ENCODE results near the gene NFKBIE. TPM values are rescaled to one million over a fixed set of nuclear protein-coding genes. Genes with fewer than 3 reads are reported as not detected.

The NFKBIE gene
- total and polyA plus RNA-seq, 2 of the 13 experiments (the other 11 are each of a cell fraction or from before 2014, with no cell fraction given) = 6.7 to 14.5 TPM

- TF ChIP-seq IRF1 (CRISPR knock-in tag; IDR thresholded peaks at IDR 0.05; ENCODE audit: low read depth) (no peak; the same call in 1 of the 2 replicates), CSRNP2 (CRISPR knock-in tag; conservative IDR thresholded peaks at IDR 0.05; ENCODE audit: low read depth) (no peak), IKZF1 (IDR thresholded peaks at IDR 0.05) (no peak), BRD4 (CRISPR knock-in tag; IDR thresholded peaks at IDR 0.05) (peak; percentile 98), GTF3A (CRISPR knock-in tag; conservative IDR thresholded peaks at IDR 0.05) (peak; percentile 83; the same call in 1 of the 2 replicates), RFXAP (CRISPR knock-in tag; IDR thresholded peaks at IDR 0.05; ENCODE audit: borderline replicate concordance) (peak; percentile 95), STAG1 (CRISPR knock-in tag; IDR thresholded peaks at IDR 0.05) (peak; percentile 13; the same call in 1 of the 2 replicates), FOXO4 (CRISPR knock-in tag; conservative IDR thresholded peaks at IDR 0.05) (0 out of 2 replicates have a peak, but pooled peaks have one; percentile 58), HMGXB4 (CRISPR knock-in tag; IDR thresholded peaks at IDR 0.05; ENCODE audit: borderline replicate concordance in 1 of 2, low read depth in 1 of 2) (peak; percentile 100), ZNF703 (CRISPR knock-in tag; IDR thresholded peaks at IDR 0.05; ENCODE audit: borderline replicate concordance) (peak; percentile 90; the same call in 1 of the 2 replicates), XBP1 (CRISPR knock-in tag; IDR thresholded peaks at IDR 0.05) (0 out of 2 replicates have a peak, but pooled peaks have one; percentile 86), ZBTB38 (CRISPR knock-in tag; IDR thresholded peaks at IDR 0.05) (peak; percentile 91; the same call in 1 of the 2 replicates), ZNF776 (CRISPR knock-in tag; IDR thresholded peaks at IDR 0.05) (peak; percentile 79; the same call in 1 of the 2 replicates), ZFP36L1 (CRISPR knock-in tag; IDR thresholded peaks at IDR 0.05) (peak; percentile 96), ZIK1 (CRISPR knock-in tag; IDR thresholded peaks at IDR 0.05; ENCODE audit: borderline replicate concordance, low read depth) (peak; percentile 88; the same call in 1 of the 2 replicates), NRL (CRISPR knock-in tag; IDR thresholded peaks at IDR 0.05; ENCODE audit: borderline replicate concordance) (peak; percentile 97), HNF4G (IDR thresholded peaks at IDR 0.05; ENCODE audit: borderline replicate concordance, low read depth, low read length) (peak; percentile 51; the same call in 1 of the 2 replicates), HNF4G (CRISPR knock-in tag; IDR thresholded peaks at IDR 0.05; ENCODE audit: borderline replicate concordance, low read depth) (peak; percentile 76; the same call in 1 of the 2 replicates), MED13 (CRISPR knock-in tag; IDR thresholded peaks at IDR 0.05) (0 out of 2 replicates have a peak, but pooled peaks have one; percentile 81)
These were observed 47.8 kb upstream of the NFKBIE start, which contains the start of gene AARS2 (continued) for GRCh38 chr6:44312901-44313788.

Data from HepG2 (cell line).